Lower lobe of right lung (tissue), 2 donors: ENCODE measurements around the gene C5. TPM values are rescaled to one million over a fixed set of nuclear protein-coding genes. Genes with fewer than 3 reads are reported as not detected.

Experiments used
- ATAC-seq, 2 donors: fragments of 200-7000 bp; cut with Tn5 transposase; one replicate each; pipeline ENCODE4 v1.9.1; 2020 to 2022; ENCODE audit warnings: mild to moderate bottlenecking in 2 of 2, moderate library complexity in 2 of 2
- DNase-seq: peaks from one replicate; pipeline ENCODE4 v3.0.0-alpha.2; 2020
- H3K27ac ChIP-seq: fragments of 200-600 bp; one replicate; pipeline ENCODE4 v1.8.0; 2022
- H3K27me3 ChIP-seq: fragments of 200-600 bp; one replicate; pipeline ENCODE4 v1.8.0; 2022; ENCODE audit warnings: low read depth
- H3K36me3 ChIP-seq: fragments of 200-600 bp; one replicate; pipeline ENCODE4 v1.8.0; 2022; ENCODE audit warnings: mild to moderate bottlenecking
- H3K4me1 ChIP-seq: fragments of 200-600 bp; one replicate; pipeline ENCODE4 v1.8.0; 2022
- H3K4me3 ChIP-seq: fragments of 200-600 bp; one replicate; pipeline ENCODE4 v1.8.0; 2022; ENCODE audit warnings: mild to moderate bottlenecking
- H3K9me3 ChIP-seq: fragments of 200-600 bp; one replicate; pipeline ENCODE4 v1.8.0; 2022
- intact Hi-C: fragments of 100-400 bp; cut with DNase I; formaldehyde crosslinking; loops from one replicate; pipeline ENCODE4 v1.11.0; 2022
- total RNA-seq: library from RNA; stranded (reverse); fragmentation: NEBNext Ultra II Directional; extraction: Animal tissue kit (Norgen Biotek cat#: 25700); gene quantifications from one replicate; pipeline ENCODE4 v1.2.1, GENCODE V29; 2021
- TF ChIP-seq, protein P1 (sequence below): fragments of 200-600 bp; IDR thresholded peaks from one replicate; pipeline ENCODE4 v1.8.0; 2022; ENCODE audit warnings: antibody characterized with exemption, mild to moderate bottlenecking
- donor health status: DM: no; HTN: yes; CAD: no; lungs with severe emphysema.

Gene C5
- total RNA-seq, 1 donor from 2014 or later = 22.1 TPM

DNA sequence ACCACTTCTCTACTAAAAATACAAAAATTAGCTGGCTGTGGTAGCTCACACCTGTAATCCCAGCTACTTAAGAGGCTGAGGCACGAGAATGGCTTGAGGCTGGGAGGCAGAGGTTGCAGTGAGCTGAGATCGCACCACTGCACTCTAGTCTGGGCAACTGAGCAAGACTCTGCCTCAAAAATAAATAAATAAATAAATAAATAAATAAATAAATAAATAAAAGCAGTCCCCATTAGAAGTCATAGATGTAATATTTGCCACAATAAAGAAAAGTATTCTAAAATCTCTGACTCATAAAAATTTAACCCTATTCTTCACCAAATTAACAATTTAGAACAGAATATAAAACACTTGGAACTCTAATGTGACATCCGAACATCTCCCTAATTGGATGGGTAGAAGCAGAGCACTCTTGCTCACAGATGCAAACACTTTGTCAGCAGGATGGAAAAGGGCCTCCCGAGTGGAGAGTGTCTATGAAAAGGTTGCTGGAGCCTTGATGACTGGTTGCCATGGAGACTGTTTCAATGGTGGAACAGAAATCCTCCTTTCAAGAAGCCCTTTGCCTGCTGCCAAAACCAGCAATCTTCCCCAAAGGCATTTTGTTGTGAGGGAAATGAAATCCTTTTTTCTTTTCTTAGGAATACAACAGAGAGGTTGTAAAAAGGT is 84.6 kb downstream of the C5 start:
- Histone ChIP-seq H3K9me3 (no peaks in the 10 kb centered on the region), H3K36me3 (peaks cover 10% of the 10 kb centered on the region), H3K27ac (no peak overlapping the region), H3K27me3 (no peaks in the 10 kb centered on the region), H3K4me3 (no peak overlapping the region), H3K4me1 (no peaks in the 10 kb centered on the region)
- TF ChIP-seq, protein P1, sequence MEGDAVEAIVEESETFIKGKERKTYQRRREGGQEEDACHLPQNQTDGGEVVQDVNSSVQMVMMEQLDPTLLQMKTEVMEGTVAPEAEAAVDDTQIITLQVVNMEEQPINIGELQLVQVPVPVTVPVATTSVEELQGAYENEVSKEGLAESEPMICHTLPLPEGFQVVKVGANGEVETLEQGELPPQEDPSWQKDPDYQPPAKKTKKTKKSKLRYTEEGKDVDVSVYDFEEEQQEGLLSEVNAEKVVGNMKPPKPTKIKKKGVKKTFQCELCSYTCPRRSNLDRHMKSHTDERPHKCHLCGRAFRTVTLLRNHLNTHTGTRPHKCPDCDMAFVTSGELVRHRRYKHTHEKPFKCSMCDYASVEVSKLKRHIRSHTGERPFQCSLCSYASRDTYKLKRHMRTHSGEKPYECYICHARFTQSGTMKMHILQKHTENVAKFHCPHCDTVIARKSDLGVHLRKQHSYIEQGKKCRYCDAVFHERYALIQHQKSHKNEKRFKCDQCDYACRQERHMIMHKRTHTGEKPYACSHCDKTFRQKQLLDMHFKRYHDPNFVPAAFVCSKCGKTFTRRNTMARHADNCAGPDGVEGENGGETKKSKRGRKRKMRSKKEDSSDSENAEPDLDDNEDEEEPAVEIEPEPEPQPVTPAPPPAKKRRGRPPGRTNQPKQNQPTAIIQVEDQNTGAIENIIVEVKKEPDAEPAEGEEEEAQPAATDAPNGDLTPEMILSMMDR = no peak
- DNase-seq (no peak), ATAC-seq (no peak)
- intact Hi-C loops = no loop called here

DNA sequence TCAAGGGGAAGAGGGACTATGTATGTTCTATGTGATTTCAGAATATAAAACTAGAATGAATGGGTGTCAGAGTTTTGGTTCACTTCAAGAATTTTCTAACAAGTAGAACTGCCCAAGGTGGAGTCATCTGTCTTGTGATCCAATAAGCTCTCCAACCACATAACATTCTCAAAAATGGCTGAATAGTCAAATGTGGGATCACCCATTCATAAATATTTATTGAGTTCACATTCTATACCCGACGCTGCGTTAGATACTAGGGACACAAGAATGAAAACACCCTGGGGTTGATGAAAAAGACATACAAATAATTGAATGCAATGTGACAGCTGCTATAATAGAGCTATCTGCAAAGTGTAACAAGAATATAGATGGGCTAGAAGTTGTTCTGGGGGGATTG is 88.1 kb downstream of the C5 start:
- TF ChIP-seq, protein P1 = no peak

DNA sequence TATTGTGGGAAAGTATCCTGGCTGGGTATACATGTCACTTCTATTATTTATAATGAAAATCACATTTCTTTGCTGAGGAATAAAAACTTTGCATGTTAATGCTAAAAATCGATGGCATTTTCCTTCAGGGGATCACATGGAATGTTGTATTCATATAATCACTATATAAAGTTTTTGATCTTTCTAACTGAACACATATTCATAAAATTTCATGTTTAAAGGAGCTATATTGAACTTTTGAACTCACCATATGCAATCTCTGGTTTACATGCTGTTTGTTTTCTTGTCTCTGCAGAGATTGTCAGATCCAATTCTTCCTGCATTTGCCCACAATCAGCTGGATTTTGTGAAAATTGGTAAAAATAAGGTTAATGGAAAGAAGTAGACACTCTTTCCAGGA is 90.1 kb downstream of the C5 start:
- TF ChIP-seq, protein P1 = no peak
- intact Hi-C loops = no loop called here
- H3K4me3 ChIP-seq = no peak overlapping the region
- H3K9me3 ChIP-seq = no peaks in the 10 kb centered on the region
- no peaks in the 10 kb centered on the region for H3K27me3 ChIP-seq
- DNase-seq = no peak
- no peaks in the 10 kb centered on the region for H3K4me1 ChIP-seq
- no peak for ATAC-seq
- peaks cover 10% of the 10 kb centered on the region for H3K36me3 ChIP-seq
- H3K27ac ChIP-seq = no peak overlapping the region

More for the DNA sequence above, 88.1 kb downstream of the C5 start:
- H3K9me3 ChIP-seq = no peaks in the 10 kb centered on the region
- ATAC-seq (no peak), DNase-seq (no peak)
- peaks cover 10% of the 10 kb centered on the region for H3K36me3 ChIP-seq
- H3K27me3 ChIP-seq = no peaks in the 10 kb centered on the region
- H3K4me3 ChIP-seq = no peak overlapping the region
- intact Hi-C loops = no loop called here
- no peaks in the 10 kb centered on the region for H3K4me1 ChIP-seq
- no peak overlapping the region for H3K27ac ChIP-seq

DNA sequence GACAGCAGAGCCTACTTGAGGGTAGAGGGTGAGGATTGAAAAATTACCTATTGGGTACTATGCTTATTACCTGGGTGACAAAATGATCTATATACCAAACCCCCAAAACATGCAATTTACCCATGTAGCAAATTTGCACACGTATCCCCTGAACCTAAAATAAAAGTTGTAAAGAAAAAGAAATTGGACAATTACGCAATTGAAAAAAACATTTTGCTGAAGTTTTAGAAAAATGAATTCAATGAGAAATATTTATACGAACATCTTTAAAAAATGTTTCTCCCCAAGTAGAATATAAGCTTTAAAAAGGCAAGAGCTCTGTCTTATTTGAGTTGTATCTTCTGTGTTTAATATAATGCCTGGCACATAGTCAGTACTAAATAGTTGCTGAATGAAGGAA is 93.2 kb downstream of the C5 start:
- H3K4me1 ChIP-seq = no peaks in the 10 kb centered on the region
- TF ChIP-seq, protein P1 = no peak
- no peak overlapping the region for H3K4me3 ChIP-seq
- ATAC-seq = no peak
- no peaks in the 10 kb centered on the region for H3K27me3 ChIP-seq
- H3K9me3 ChIP-seq = no peaks in the 10 kb centered on the region
- DNase-seq = no peak
- H3K36me3 ChIP-seq = no peaks in the 10 kb centered on the region
- no peak overlapping the region for H3K27ac ChIP-seq
- intact Hi-C loops = no loop called here

GRCh38 chr9:120951960-120952618 is 98.0 kb downstream of the C5 start:
- TF ChIP-seq, protein P1 = no peak
- no peak for DNase-seq
- no peak for ATAC-seq
- peaks cover 17% of the 10 kb centered on the region for H3K4me1 ChIP-seq
- H3K27ac ChIP-seq = no peak overlapping the region
- H3K4me3 ChIP-seq = no peak overlapping the region
- no peaks in the 10 kb centered on the region for H3K9me3 ChIP-seq
- intact Hi-C loops = no loop called here
- H3K27me3 ChIP-seq = no peaks in the 10 kb centered on the region
- H3K36me3 ChIP-seq = no peaks in the 10 kb centered on the region
